Mononuclear cell (primary cell): ENCODE measurements around the gene CRHR1. TPM values are rescaled to one million over a fixed set of nuclear protein-coding genes. Genes with fewer than 3 reads are reported as not detected.

ENCODE experiments used
- H3K27me3 ChIP-seq: 2 replicates; pipeline ENCODE4 v1.6.0; 2011; ENCODE audit warnings: low read length, control low read depth; ENCODE audit not compliant: insufficient read depth
- H3K4me1 ChIP-seq: 2 replicates; pipeline ENCODE4 v1.5.1; 2011; ENCODE audit warnings: mild to moderate bottlenecking, low read length, control low read depth; ENCODE audit not compliant: insufficient read depth
- H3K4me3 ChIP-seq: 2 replicates; pipeline ENCODE4 v1.5.1; 2011; ENCODE audit warnings: mild to moderate bottlenecking, low read length, moderate library complexity
- H3K9me3 ChIP-seq: 2 replicates; pipeline ENCODE4 v1.5.1; 2011; ENCODE audit warnings: low read depth, mild to moderate bottlenecking, control low read depth, low read length
- total RNA-seq: library from RNA; depleted of rRNA; stranded (reverse); fragments of >200 nt; gene quantifications from one replicate; pipeline ENCODE4 v1.2.3, GENCODE V29; 2012

Gene CRHR1
- total RNA-seq, 1 donor, result not detected

DNA sequence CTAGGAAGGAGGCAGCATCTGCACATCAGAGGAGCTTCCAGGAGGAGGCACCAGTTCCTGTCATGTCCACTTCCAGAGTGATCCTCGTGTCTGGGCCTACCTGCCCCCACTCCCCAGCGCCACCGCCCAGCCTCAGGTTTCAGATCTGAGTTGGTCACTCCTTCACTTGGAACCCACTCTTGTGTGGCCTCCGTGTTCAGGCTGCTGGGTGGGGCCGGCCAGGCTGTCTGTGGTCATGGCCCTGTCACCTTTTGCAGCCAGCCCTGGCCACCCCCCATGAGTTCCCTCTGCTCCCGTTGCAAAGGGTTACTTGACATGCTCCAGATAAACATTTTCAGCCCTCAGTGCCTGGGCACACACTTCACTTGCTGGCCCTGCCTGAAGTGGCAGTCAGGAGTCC lies 33.9 kb downstream of the CRHR1 start:
- H3K4me3 ChIP-seq, result no peak overlapping the region
- H3K4me1 ChIP-seq, result no peaks in the 10 kb centered on the region
- no peaks in the 10 kb centered on the region for H3K9me3 ChIP-seq
- no peaks in the 10 kb centered on the region for H3K27me3 ChIP-seq

GRCh38 chr17:45818699-45819098 lies 34.6 kb downstream of the CRHR1 start:
- Histone ChIP-seq H3K9me3 (no peaks in the 10 kb centered on the region), H3K27me3 (no peaks in the 10 kb centered on the region), H3K4me1 (no peaks in the 10 kb centered on the region), H3K4me3 (no peak overlapping the region)

DNA sequence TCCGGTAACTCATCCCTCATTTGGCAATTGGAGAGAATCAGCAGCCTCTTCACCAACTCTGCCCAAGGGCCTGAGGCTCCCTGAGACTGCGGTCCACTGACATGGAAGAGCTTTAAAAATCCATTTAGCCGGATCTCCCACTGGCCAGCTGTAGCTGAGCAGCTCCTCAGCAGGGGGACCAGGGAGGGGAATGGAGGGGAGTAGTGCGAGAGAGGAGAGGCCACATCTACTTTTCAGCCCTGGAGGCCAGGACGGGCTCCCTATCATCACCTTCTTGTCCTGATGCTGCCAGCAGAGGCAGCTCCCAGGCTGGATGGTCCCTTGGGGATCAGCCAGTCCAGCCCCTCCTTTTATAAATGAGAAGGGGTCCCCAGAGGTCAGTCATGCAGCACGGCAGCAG lies 35.5 kb downstream of the CRHR1 start:
- H3K4me3 ChIP-seq, result no peak overlapping the region
- no peaks in the 10 kb centered on the region for H3K27me3 ChIP-seq
- H3K4me1 ChIP-seq, result no peaks in the 10 kb centered on the region
- no peaks in the 10 kb centered on the region for H3K9me3 ChIP-seq

GRCh38 chr17:45820052-45820780 lies 36.1 kb downstream of the CRHR1 start:
- H3K4me3 ChIP-seq, result no peak overlapping the region

DNA sequence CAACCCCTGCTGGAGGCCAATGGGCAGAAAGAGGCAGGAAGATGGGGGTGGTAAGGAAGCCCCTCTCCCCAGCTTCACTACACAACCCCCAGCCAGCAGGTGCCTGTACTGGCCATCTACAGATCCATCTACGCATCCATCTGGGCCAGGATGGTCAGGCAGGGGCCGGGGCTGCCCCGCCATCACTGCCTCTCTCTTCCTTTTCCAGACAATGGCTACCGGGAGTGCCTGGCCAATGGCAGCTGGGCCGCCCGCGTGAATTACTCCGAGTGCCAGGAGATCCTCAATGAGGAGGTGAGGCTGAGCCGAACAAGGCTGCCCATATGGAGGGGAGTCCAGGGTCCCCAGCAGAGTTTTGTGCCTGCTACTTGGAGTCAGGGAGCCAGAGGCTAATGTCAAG lies 37.0 kb downstream of the CRHR1 start:
- no peaks in the 10 kb centered on the region for H3K4me1 ChIP-seq
- no peaks in the 10 kb centered on the region for H3K27me3 ChIP-seq
- no peaks in the 10 kb centered on the region for H3K9me3 ChIP-seq
- H3K4me3 ChIP-seq, result no peak overlapping the region

More at GRCh38 chr17:45820052-45820780, 36.1 kb downstream of the CRHR1 start:
- H3K27me3 ChIP-seq, result no peaks in the 10 kb centered on the region
- no peaks in the 10 kb centered on the region for H3K4me1 ChIP-seq
- no peaks in the 10 kb centered on the region for H3K9me3 ChIP-seq

GRCh38 chr17:45823598-45823997 lies 39.5 kb downstream of the CRHR1 start:
- no peaks in the 10 kb centered on the region for H3K27me3 ChIP-seq
- no peaks in the 10 kb centered on the region for H3K4me1 ChIP-seq
- H3K9me3 ChIP-seq, result no peaks in the 10 kb centered on the region
- H3K4me3 ChIP-seq, result no peak overlapping the region

- Histone ChIP-seq H3K4me1 (no peaks in the 10 kb centered on the region), H3K9me3 (no peaks in the 10 kb centered on the region), H3K4me3 (no peak overlapping the region), H3K27me3 (no peaks in the 10 kb centered on the region)
Measured at GRCh38 chr17:45824475-45824874, 40.4 kb downstream of the CRHR1 start.

DNA sequence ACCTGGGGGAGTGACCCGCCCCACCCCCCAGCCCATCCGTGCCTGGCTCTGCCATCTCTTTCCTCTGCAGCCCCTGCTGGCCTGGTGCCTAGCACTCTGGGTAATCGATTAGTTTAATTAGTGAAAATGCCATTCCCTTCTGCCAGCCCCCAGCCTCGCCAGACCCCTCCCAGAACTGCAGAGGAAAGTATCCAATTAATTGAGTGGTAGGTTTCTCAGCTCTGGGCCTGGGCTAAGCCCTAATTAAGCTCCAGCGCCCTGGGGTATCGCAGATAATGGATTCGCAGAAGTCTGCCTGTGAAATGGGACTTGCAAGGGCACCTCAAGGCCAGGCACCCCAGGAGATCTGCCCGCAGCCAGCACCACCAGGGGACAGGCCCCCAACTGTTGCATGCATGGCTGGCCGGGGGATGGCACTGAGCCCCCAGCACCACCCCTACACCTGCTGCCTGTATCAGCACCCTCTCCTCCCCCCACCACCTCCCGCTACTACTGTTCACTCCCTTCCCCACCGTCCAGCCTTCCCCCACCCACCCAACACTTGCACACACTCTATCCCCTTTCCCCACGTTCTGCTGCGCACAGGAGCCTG lies 40.9 kb downstream of the CRHR1 start:
- H3K27me3 ChIP-seq, result no peaks in the 10 kb centered on the region
- no peak overlapping the region for H3K4me3 ChIP-seq
- no peaks in the 10 kb centered on the region for H3K9me3 ChIP-seq
- H3K4me1 ChIP-seq, result no peaks in the 10 kb centered on the region

DNA sequence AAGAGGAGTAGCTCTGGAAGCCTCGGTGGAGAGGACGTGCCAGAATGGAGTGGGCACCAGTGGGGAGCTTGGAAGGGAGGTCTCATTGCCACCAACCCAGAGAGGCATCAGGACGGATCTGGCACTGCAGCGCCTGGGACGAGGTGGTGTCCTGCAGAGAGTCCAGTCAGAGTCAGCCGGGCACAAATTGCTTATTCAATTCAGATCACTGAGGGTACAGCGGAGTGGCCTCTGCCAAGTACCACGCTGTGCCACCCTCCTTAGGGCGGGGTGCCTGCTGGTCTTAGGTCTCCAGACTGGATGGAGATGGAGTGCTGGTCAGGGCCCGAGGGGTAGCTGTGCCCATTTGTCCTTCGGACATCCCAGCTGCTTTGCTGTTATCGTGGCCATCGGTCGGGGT lies 41.7 kb downstream of the CRHR1 start:
- Histone ChIP-seq H3K27me3 (no peaks in the 10 kb centered on the region), H3K4me1 (no peaks in the 10 kb centered on the region), H3K4me3 (no peak overlapping the region), H3K9me3 (no peaks in the 10 kb centered on the region)

DNA sequence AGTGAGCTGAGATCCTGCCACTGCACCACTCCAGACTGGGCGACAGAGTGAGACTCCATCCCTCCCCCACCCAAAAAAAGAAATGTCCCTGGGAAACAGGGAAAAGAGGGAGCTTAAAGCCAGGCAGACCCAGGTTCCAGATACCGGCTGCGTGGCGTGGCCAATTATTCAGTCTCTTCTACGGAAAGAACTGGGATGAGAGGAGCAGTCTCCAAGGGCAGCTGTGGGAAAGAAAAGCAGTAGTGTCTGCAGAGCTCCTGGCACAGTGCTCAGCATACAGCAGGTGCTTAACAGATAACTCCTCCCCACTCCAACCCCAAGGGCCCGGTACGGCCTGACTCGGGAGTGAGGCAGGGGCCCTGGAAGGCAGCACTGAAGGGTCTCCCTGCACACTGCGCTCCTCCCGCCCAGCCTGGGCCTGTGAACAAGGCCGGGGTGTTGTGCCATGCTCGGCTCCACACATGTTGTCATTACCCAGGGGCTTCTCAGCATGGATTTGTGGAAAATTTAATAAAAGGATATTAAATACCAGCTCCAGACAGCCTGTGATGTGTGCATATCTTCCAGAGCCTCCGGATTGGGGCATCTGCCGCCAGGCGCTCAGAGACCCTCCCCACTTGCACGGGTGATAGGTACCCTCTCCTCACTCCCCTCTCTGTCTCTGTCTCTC lies 42.9 kb downstream of the CRHR1 start:
- Histone ChIP-seq H3K4me1 (no peaks in the 10 kb centered on the region), H3K4me3 (no peak overlapping the region), H3K9me3 (no peaks in the 10 kb centered on the region), H3K27me3 (no peaks in the 10 kb centered on the region)

DNA sequence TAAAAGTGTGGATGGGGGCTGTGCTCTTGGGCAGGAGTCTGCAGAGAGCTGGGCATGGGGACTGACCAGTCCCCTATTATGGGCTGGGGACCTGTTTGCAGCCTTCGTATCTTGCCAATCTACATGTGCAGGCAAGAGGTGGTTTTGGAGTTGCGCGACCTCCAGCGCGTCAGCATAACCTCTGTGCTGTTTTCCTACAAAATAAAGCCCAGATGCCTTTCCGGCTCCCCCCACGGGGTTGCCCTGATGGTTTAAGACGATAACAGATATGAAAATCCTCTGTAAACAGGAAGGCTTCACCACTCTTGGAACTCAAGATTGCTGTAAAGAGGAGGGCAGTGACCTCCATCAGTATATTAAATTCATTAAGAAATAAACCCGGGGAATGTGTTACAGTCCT lies 44.1 kb downstream of the CRHR1 start:
- Histone ChIP-seq H3K27me3 (no peaks in the 10 kb centered on the region), H3K9me3 (no peaks in the 10 kb centered on the region), H3K4me1 (no peaks in the 10 kb centered on the region), H3K4me3 (no peak overlapping the region)

DNA sequence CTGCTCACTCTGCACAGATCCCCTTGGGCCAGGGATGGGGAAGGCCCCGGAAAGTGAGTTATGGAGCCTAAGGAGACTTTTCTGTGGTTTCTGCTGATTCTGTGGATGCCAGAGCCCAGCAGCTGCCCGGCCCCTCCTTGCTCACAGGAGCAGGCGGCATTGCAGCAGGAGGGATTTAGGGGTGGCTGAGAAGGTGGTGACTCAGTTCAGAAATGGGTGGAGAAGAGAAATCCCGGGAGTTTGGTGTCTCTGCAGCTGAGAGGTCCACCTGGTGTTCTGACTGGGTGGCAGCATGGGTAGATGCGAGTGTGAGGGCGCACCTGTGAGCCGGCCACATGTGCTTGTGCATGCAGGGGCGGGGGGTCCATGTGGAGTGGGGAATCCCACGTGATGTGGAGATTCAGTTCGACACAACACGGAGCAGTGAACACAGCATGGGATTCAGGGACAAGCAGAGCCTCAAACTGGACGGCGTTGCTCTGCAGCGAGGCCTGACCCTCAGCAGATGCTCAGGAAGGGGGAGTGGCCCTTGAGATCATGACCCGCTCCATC lies 44.5 kb downstream of the CRHR1 start:
- Histone ChIP-seq H3K9me3 (no peaks in the 10 kb centered on the region), H3K27me3 (no peaks in the 10 kb centered on the region), H3K4me3 (no peak overlapping the region), H3K4me1 (no peaks in the 10 kb centered on the region)

- Histone ChIP-seq H3K27me3 (no peaks in the 10 kb centered on the region), H3K9me3 (no peaks in the 10 kb centered on the region), H3K4me3 (no peak overlapping the region), H3K4me1 (no peaks in the 10 kb centered on the region)
Measured at GRCh38 chr17:45833920-45834319, 49.8 kb downstream of the CRHR1 start.

DNA sequence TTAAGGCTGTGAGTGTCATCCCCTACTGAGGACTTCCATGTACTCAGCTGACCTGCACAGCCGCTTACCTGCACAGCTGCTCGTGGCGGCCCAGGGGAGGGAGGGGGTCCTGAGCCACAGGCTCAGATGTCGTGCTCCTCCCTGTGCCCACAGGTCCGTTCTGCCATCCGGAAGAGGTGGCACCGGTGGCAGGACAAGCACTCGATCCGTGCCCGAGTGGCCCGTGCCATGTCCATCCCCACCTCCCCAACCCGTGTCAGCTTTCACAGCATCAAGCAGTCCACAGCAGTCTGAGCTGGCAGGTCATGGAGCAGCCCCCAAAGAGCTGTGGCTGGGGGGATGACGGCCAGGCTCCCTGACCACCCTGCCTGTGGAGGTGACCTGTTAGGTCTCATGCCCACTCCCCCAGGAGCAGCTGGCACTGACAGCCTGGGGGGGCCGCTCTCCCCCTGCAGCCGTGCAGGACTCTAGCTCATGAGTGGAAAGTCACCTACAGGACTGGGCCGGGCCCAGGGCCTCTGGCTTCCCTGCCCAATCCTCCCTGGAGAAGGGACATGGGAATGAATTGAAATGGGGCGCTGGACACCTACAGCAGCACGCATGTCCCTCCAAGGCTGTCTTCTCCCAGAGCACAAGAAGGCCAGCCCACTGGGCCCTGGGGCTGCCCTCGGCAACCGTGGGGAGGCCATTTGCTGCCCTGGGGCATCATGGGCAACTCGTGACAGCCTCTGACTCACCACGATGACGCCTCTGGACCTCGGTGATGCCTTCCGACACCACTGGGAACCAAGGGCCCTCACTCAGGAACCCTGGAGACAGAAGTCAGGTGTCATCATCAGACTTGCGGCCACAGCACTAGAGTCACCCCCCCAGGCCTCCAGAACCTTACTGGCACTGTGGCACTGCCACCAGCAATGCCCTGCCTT lies 50.6 kb downstream of the CRHR1 start:
- H3K27me3 ChIP-seq, result no peaks in the 10 kb centered on the region
- no peaks in the 10 kb centered on the region for H3K9me3 ChIP-seq
- H3K4me3 ChIP-seq, result no peak overlapping the region
- H3K4me1 ChIP-seq, result no peaks in the 10 kb centered on the region

DNA sequence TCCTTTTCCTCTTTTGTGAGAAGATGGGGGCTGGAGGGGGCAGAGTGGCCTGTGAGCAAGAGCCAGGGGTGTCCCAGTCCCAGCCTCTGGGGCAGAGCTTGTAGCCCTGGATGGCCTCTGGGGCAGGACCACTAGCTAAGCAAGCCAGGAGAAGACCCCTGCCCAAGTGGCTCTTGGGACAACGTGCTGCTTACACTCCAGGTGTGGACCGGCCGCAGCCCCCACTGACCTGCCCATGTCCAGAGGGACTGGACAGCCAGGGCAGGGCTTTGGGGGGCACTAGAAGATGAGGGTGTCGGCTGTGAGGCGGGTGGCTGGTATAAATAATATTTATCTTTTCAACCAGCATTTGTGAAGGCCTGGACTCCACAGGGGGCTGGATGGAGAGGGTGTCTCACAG lies 51.4 kb downstream of the CRHR1 start:
- no peaks in the 10 kb centered on the region for H3K4me1 ChIP-seq
- no peak overlapping the region for H3K4me3 ChIP-seq
- no peaks in the 10 kb centered on the region for H3K9me3 ChIP-seq
- H3K27me3 ChIP-seq, result no peaks in the 10 kb centered on the region
